GM18861 (cell line): ENCODE results near the gene TCF19.
"Not testable (repeated sequence)": the region's sequence is repeated elsewhere in the genome, so short reads cannot be mapped to it uniquely, and the experiment has no call there.

Experiments
- ATAC-seq: cut with Tn5 transposase; IDR thresholded peaks from one replicate; pipeline ENCODE4 v1.9.1; 2021; ENCODE audit not compliant: unreplicated experiment

Gene TCF19

DNA sequence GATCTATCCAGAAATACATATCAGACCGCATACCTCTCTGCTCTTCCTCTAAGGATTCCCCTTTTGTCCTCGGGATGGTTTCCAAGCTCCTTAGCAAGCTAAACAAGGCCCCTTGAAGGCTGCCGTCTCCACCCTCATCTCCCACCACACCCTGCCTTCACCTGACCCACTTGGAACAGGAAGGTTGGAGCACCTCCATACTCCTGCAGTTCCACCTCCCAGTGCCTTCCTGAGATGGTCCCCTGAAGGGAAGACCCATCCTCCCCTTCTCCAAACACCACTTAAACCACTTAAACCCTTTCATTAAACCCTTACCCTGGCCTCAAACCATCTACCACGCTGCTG, 20.6 kb downstream of the TCF19 start:
- ATAC-seq, result no peak

- ATAC-seq, result no peak
These were observed 21.5 kb downstream of the TCF19 start for GRCh38 chr6:31179896-31180295.

GRCh38 chr6:31180500-31180899, 22.1 kb downstream of the TCF19 start:
- no peak for ATAC-seq

GRCh38 chr6:31183287-31183686, 24.9 kb downstream of the TCF19 start:
- not testable (repeated sequence) for ATAC-seq

DNA sequence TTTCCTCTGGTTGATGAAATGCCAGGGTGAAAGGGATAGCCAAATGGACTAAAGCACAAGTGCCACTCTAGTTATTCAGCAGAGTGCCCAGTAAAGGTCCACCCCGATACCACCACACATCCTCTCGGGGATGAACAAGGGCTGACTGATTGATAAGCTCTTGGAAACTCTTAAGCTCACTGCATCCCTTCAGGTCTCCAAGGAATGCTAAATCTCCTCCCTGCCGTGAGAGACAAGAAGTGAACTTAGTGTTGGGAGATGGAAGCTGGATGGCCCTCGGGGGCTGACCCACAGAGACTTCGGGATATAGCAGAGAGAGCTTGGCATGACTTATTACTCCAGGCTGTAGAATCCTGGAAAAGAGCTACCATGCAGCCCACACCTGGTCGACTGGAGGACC, 25.5 kb downstream of the TCF19 start:
- ATAC-seq, result not testable (repeated sequence)

DNA sequence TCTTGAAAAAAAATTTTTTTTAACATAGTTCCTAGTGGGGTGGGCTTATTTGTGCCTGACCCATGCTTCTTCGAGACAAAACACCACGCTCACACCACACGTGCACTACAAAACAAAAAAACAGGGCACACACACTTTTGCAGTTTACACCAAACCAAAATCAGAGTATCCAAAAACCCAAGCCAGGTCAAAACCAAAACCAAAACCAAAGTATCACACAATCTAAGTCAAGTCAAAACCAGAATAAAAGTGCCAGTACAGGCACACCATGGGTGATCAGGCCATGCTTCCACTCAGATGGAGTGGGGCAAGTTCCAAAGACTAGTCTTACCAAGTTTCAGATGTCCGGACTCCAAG, 27.3 kb downstream of the TCF19 start:
- ATAC-seq, result not testable (repeated sequence)

DNA sequence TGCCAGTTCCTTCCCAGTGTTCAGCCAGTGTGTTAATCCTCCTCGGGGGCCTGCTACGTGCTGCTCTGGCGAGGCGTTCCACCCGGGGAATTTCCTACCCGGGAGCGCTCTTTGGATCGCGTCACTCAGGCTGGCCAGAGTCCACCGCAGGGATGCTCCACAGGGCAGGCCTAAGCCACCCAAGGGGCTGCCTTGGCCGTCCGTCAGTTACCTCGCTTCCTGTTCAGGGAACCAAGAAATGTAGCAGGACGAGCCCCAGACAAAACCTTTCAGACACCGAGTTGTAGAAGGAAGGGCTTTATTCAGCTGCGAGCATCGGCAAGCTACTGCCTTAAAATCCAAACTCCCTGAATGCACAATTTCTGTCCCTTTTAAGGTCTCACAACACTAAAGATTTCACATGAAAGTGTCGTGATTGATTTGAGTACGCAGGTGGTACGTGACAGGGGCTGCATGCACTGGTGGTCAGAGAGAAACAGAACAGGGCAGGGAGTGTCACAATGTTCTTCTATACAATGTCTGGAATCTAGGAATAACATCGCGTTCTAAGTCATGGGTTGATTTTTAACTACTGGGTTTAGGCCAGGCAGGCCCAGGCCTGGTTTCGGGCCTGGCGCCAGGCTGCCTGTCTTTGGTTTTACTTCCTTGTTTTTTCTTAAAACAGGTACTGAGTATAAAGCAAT, 27.8 kb downstream of the TCF19 start:
- no peak for ATAC-seq

GRCh38 chr6:31187780-31188194, 29.4 kb downstream of the TCF19 start:
- ATAC-seq, result no peak

DNA sequence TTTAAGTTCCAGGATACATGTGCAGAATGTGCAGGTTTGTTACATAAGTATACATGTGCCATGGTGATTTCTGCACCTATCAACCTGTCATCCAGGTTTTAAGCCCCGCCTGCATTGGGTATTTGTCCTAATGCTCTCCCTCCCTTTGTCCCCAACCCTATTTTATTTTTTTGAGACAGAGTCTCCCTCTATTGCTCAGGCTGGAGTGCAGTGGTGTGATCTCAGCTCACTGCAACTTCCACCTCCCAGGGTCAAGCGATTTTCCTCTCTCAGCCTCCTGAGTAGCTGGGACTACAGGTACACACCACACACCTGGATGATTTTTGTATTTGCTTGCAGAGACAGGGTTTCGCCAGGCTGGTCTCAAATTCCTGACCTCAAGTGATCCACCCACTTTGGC, 30.8 kb downstream of the TCF19 start:
- ATAC-seq, result not testable (repeated sequence)

- no peak for ATAC-seq
These were observed 32.1 kb downstream of the TCF19 start for GRCh38 chr6:31190488-31190887.

GRCh38 chr6:31192431-31193105, 34.2 kb downstream of the TCF19 start:
- not testable (repeated sequence) for ATAC-seq

GRCh38 chr6:31193206-31193605, 34.8 kb downstream of the TCF19 start:
- ATAC-seq, result no peak

DNA sequence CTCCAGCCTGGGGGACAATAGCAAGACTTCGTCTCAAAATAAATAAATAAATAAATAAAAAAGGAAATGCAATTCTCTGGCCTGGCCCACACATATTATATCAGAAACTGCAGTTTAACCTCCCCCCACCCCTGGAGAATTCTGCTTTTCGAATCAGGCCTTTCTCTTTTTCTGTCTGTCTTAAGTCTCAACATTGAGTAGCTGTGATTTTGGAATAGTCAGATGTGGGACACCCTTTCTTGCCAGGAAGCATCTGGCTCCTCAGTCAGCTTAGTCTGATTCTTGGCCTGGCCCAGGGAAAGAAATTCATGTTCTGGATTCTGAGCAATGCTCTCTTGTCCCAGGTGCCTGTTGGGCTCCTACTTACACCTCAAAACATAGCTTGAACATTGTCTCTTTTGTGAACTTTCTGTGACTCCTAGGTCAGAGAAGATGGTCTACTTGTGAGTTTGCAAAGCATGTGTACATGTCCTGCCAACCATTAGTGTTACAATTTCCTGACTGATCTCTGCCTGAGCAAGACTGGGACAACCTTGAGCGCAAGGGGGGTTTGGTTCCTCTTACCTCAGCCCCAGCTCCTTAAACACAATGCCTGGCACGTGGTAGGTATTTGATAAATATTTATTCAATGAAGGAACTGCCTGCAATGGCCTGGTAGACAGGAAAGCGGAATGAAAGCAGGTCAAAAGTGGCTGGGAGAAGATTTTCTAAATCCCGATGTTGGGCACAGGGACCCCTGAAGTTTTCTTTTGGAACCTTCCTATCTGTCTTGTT, 35.9 kb downstream of the TCF19 start:
- ATAC-seq, result no peak

- ATAC-seq, result not testable (repeated sequence)
These were observed 37.1 kb downstream of the TCF19 start for GRCh38 chr6:31195308-31195979.

- ATAC-seq, result not testable (repeated sequence)
These were observed 38.0 kb downstream of the TCF19 start for GRCh38 chr6:31196251-31197022.

DNA sequence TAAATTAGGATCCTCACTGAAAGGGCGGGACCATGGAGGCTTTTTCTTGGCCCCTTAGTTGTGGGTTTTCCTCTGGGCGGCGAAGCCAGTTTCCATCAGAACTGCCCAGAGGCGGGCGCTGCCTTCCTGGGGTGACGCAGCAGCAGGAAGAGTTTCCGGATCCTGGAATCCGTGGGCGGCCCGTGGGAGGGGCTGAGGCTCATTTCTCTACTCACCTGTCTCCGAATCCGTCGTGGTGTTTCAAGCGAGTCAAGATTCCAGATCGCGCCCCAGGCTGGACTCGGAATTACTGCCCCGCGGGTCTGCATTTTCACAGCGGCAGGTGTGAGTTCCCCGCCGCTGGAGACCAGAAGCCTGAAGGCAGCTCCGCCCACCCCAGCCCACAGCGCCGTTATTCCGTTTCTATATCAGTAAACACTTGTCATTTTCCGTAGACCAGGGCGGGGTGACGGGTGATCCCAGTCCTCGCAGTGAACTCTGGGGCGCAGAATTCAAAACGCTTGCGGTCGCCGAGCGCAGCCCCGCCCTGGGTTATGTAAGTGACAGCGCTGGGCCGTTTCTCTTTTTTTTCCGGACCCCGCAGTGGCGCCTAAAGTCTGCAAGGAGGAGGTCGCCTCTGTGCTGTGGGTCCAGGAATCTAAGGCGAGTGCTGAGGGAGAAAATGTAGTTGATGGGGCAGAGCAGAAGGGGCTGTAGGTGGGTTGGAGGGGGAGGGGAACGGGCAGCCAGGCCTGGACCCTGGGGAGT, 39.3 kb downstream of the TCF19 start:
- peak; percentile 51 for ATAC-seq

GRCh38 chr6:31199105-31199452, 40.7 kb downstream of the TCF19 start:
- ATAC-seq, result not testable (repeated sequence)

DNA sequence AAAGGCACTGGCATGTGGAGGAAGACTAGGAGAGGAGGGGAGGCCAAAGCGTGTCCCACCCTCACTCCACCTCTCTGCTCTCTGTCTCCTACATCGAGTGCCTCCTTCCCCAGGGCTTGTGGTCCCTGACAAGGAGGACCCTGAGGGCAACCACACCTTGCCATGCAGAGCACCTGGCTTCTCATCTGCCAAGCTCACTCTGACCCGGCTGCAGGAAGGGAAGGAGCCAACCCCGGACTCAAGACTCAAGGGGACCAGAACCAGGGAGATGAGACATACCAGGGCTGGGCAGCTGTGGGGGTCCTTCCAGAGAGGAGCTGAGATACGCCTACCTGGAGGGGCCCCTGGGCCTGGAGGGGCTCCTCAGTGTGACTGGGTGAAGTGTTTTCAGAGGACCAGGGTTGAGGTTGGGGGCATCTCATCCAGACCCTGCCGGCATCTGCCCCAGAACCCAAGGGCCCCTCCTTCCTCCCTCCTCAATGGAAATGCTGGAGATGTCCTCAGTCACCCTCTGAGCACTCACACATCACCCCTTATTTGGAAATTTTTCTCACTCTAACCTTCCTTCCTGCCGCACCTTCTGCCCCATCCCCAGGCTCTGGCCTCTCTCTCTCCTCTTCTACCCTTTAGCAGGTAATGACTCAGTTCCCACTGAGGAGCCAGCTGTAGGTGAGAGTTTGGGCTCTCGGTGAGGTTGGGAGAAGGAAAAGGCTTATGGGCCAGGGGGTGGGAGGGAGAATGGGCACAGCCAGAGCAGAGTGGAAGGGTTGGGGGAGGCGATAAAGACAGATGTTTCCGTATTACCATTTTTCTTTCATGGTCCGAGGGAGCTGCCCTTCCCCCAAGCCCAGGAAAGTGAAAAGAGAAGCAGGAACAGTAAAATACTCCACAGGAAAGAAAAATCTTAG, 44.1 kb downstream of the TCF19 start:
- no peak for ATAC-seq

GRCh38 chr6:31203345-31203979, 45.1 kb downstream of the TCF19 start:
- ATAC-seq, result peak; percentile 48
